HEK293 (cell line): Measurements from ENCODE around the gene COPE.

Source experiments
- CTCF ChIA-PET: fragments of 350-600 bp; formaldehyde crosslinking; extraction: SDS; loops from one replicate; lab custom pipeline; 2021; ENCODE audit warnings: antibody characterized with exemption; lab: Yijun Ruan, JAX
- POLR2A ChIA-PET: fragments of 300-600 bp; formaldehyde crosslinking; extraction: SDS; loops from one replicate; lab custom pipeline; 2020; ENCODE audit warnings: antibody characterized with exemption, inconsistent platforms; lab: Yijun Ruan, JAX
- H3K27ac ChIP-seq: fragments of 200-500 bp; sonication (Bioruptor generic); 2 replicates; pipeline ENCODE4 v1.5.1; 2014; ENCODE audit warnings: low read depth, low read length, control low read depth, inconsistent platforms; ENCODE audit errors: extremely low read depth
- H3K36me3 ChIP-seq, 2 experiments: fragments of 200-500 bp in 1 of 2; sonication (Bioruptor generic) in 1 of 2; 1 replicate in 1 of 2; 2 replicates in 1 of 2; pipeline ENCODE4 v1.5.1; 2014 to 2017; ENCODE audit warnings: inconsistent platforms in 2 of 2, low read length in 2 of 2; ENCODE audit not compliant: control insufficient read depth in 2 of 2, insufficient read depth in 1 of 2
- H3K4me1 ChIP-seq: fragments of 200-500 bp; sonication (Bioruptor generic); 2 replicates; pipeline ENCODE4 v1.5.1; 2014; ENCODE audit warnings: mild to moderate bottlenecking, low read length, inconsistent platforms; ENCODE audit not compliant: control insufficient read depth, insufficient read depth
- H3K4me3 ChIP-seq: 2 replicates; pipeline ENCODE4 v1.5.1; 2011; ENCODE audit warnings: low read depth, mild to moderate bottlenecking, control low read depth, low read length, moderate library complexity
- H3K9me3 ChIP-seq: fragments of 200-500 bp; sonication (Bioruptor generic); 2 replicates; pipeline ENCODE4 v1.5.1; 2014; ENCODE audit warnings: low read depth, low read length, inconsistent platforms; ENCODE audit not compliant: control insufficient read depth, insufficient read depth
- BCL11A ChIP-seq: fragments of 450-650 bp; formaldehyde crosslinking; IDR thresholded peaks from 2 replicates; pipeline ENCODE4 v1.5.1; 2016; ENCODE audit warnings: low read depth, missing biosample characterization, missing genetic modification characterization
- BCL11B ChIP-seq: fragments of 450-650 bp; formaldehyde crosslinking; IDR thresholded peaks from 2 replicates; pipeline ENCODE4 v1.5.1; 2016; ENCODE audit warnings: low read depth, missing biosample characterization, missing genetic modification characterization
- KLF1 ChIP-seq: fragments of 450-650 bp; formaldehyde crosslinking; IDR thresholded peaks from 2 replicates; pipeline ENCODE4 v1.5.1; 2016; ENCODE audit warnings: missing biosample characterization, missing genetic modification characterization
- REST ChIP-seq: fragments of 450-650 bp; formaldehyde crosslinking; IDR thresholded peaks from 2 replicates; pipeline ENCODE4 v1.5.1; 2016; ENCODE audit warnings: missing biosample characterization, missing genetic modification characterization
- ZBTB26 ChIP-seq: fragments of 450-650 bp; formaldehyde crosslinking; optimal IDR thresholded peaks from 2 replicates; pipeline ENCODE3; 2016; ENCODE audit warnings: missing biosample characterization, mild to moderate bottlenecking, missing genetic modification characterization
- ZFP37 ChIP-seq: fragments of 450-650 bp; formaldehyde crosslinking; IDR thresholded peaks from 2 replicates; pipeline ENCODE4 v1.5.1; 2016; ENCODE audit warnings: missing biosample characterization, missing genetic modification characterization
- ZNF26 ChIP-seq: fragments of 450-650 bp; formaldehyde crosslinking; IDR thresholded peaks from 2 replicates; pipeline ENCODE4 v1.5.1; 2016; ENCODE audit warnings: missing biosample characterization, missing genetic modification characterization
- ZNF280D ChIP-seq: fragments of 450-650 bp; formaldehyde crosslinking; IDR thresholded peaks from 2 replicates; pipeline ENCODE4 v1.5.1; 2016; ENCODE audit warnings: missing biosample characterization, missing genetic modification characterization
- ZNF324 ChIP-seq: fragments of 450-650 bp; formaldehyde crosslinking; IDR thresholded peaks from 2 replicates; pipeline ENCODE4 v1.5.1; 2016; ENCODE audit warnings: missing biosample characterization, missing genetic modification characterization
- ZNF639 ChIP-seq: fragments of 450-650 bp; formaldehyde crosslinking; IDR thresholded peaks from 2 replicates; pipeline ENCODE4 v1.5.1; 2016; ENCODE audit warnings: missing biosample characterization, missing genetic modification characterization
- ZNF707 ChIP-seq: fragments of 450-650 bp; formaldehyde crosslinking; IDR thresholded peaks from 2 replicates; pipeline ENCODE4 v1.5.1; 2016; ENCODE audit warnings: missing biosample characterization, missing genetic modification characterization

Gene COPE

GRCh38 chr19:18898607-18899408 lies 20.4 kb downstream of the COPE start:
- H3K36me3 ChIP-seq, result peaks cover 0 to 37% of the 10 kb centered on the region in 2 experiments; a peak in 2 of 3 replicates
- no peak for TF ChIP-seq ZBTB26 (tag by site-specific recombination)
- TF ChIP-seq BCL11A (tag by site-specific recombination), result peak; percentile 22; the same call in 1 of the 2 replicates
- peak; percentile 56; the same call in 1 of the 2 replicates for TF ChIP-seq BCL11B
- H3K27ac ChIP-seq, result no peak overlapping the region
- no peaks in the 10 kb centered on the region; the same call in 1 of the 2 replicates for H3K4me1 ChIP-seq
- no peak overlapping the region for H3K4me3 ChIP-seq
- H3K9me3 ChIP-seq, result no peaks in the 10 kb centered on the region
- ChIA-PET CTCF (interaction anchor here (0.6 kb wide), 1 partner anchor 449 kb away, joined by 3 read pairs; no protein-coding TSS in a partner anchor), POLR2A (interaction anchor here (0.6 kb wide), 4 partner anchors 9 to 463 kb away, joined by 3 to 6 read pairs (median 4); no protein-coding TSS in a partner anchor)

- peaks cover 0 to 34% of the 10 kb centered on the region in 2 experiments; a peak in 2 of 3 replicates for H3K36me3 ChIP-seq
- TF ChIP-seq REST (tag by site-specific recombination), result no peak
- TF ChIP-seq ZNF280D, result no peak
- TF ChIP-seq ZNF324 (tag by site-specific recombination), result no peak
- TF ChIP-seq ZNF707 (tag by site-specific recombination), result no peak
- TF ChIP-seq ZNF26 (tag by site-specific recombination), result no peak
- peak; percentile 30; the same call in 1 of the 2 replicates for TF ChIP-seq KLF1 (tag by site-specific recombination)
- no peak for TF ChIP-seq ZNF639 (tag by site-specific recombination)
- TF ChIP-seq ZFP37 (tag by site-specific recombination), result no peak
- TF ChIP-seq, all 188 proteins: peak for 1
- Histone ChIP-seq H3K27ac (no peak overlapping the region), H3K4me1 (no peaks in the 10 kb centered on the region; the same call in 1 of the 2 replicates), H3K9me3 (no peaks in the 10 kb centered on the region), H3K4me3 (no peak overlapping the region)
- ChIA-PET CTCF (interaction anchor here (0.6 to 0.7 kb wide), 2 partner anchors 32 to 448 kb away, joined by 3 read pairs; no protein-coding TSS in a partner anchor), POLR2A (interaction anchor here (0.6 to 1.3 kb wide), 6 partner anchors 9 to 462 kb away, joined by 3 to 8 read pairs (median 4); partner anchors contain the start of genes COPE and DDX49)
Measured at GRCh38 chr19:18898081-18898606, 21.0 kb downstream of the COPE start.
